Right hindlimb (tissue), 1 donor: ENCODE results near the gene SELENON.

ENCODE experiments used
- DNase-seq: peaks from one replicate; pipeline ENCODE4 v3.0.0-alpha.2; 2018

Gene SELENON, protein sequence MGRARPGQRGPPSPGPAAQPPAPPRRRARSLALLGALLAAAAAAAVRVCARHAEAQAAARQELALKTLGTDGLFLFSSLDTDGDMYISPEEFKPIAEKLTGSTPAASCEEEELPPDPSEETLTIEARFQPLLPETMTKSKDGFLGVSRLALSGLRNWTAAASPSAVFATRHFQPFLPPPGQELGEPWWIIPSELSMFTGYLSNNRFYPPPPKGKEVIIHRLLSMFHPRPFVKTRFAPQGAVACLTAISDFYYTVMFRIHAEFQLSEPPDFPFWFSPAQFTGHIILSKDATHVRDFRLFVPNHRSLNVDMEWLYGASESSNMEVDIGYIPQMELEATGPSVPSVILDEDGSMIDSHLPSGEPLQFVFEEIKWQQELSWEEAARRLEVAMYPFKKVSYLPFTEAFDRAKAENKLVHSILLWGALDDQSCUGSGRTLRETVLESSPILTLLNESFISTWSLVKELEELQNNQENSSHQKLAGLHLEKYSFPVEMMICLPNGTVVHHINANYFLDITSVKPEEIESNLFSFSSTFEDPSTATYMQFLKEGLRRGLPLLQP

DNA sequence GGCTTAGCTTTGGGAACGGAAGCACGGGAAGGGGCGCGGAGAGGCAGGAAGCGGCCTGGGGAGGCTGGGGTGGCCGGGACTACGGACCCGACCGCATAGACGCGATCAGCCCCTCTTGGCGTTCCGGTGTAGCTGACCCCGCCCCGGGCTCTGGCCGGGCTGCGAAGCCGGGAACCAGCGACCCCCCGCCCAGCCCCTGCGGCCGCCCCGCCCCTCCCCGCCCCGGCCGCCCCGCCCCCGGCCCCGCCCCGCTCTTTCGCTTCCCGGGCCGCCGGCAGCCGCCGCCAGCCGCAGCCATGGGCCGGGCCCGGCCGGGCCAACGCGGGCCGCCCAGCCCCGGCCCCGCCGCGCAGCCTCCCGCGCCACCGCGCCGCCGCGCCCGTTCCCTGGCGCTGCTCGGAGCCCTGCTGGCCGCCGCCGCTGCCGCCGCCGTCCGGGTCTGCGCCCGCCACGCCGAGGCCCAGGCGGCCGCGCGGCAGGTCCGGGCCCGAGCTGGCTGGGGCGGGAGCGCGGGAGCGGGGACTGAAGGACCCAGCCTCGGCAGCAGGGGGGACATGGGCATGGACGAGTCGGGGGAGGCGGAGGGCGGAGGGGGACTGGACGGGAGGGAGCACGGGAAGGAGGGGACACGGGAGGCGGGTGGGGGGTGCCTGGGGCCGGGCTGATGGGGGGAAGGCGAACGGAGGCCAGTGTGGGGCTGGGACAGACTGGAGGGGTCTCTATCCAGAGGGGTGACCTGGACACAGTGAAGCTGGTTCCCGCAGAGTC, at the start of gene SELENON:
SELENON (plus strand) TSS at position 259 of the 768 bp plus-strand sequence; CDS start at position 297, 38 bp downstream.
- peak; percentile 86 for DNase-seq

DNA sequence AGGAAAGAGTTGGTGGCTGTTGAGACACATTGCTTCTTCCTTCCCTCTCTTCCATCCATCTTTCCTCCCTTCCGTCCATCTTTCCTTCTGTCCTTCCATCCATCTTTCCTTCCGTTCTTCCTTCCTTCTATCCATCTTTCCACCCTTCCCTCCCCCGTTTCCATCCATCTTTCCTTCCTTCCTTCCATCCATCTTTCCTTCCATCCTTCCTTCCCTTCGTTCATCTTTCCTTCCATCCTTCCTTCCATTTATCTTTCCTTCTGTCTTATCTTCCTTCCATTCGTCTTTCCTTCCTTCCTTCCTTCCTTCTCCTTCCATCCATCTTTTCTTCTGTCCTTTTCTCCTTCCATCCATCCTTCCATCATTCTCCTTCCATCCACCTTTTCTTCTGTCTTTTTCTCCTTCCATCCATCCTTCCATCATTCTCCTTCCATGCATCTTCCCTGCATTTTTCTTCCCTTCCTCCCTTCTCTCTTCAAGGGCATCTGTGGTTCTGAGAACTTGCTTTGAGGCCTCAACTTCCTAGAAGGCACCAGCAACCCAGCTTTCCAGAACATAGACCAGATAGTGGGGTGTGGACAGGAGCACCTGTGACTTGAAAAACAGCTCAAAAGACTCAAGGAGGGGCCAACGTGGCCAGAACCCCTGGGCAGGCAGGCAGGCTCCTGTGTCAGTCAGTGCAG, 48.9 kb upstream of the SELENON start:
- no peak for DNase-seq

DNA sequence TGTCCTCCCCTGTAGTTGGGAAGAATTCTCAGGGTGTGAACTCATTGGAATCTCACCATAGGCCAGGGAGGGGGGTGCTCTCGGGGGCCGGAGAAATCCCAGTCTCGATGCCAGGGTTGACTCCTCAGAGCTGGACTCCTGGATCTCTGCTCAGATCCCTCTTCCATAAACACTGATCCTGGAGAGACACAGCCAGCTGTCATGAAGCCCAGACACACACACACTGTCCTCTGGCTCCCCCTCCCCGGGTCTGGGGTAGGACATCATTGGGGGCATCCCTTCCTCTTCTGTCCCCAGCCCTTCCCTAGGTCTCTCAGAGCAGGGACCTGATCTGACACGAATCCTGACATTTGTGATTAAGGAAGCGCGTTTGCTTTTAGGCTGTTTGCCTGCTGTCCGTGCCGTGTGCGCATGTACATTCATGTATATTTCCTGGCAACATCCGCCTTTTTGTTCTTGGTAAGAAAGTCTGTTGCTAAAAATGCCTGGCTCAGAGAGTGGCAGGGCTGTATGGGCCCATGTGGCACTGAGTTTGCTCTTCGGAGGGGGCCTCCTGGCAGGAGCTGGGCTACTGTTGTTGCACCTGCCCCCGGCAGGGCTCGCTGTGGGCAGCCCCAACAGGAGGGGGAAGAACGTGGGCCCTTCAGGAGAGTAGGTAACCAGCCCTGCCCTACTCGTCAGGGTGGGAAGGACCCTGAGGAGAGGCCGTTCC, 45.4 kb upstream of the SELENON start:
- DNase-seq = peak; percentile 71

DNA sequence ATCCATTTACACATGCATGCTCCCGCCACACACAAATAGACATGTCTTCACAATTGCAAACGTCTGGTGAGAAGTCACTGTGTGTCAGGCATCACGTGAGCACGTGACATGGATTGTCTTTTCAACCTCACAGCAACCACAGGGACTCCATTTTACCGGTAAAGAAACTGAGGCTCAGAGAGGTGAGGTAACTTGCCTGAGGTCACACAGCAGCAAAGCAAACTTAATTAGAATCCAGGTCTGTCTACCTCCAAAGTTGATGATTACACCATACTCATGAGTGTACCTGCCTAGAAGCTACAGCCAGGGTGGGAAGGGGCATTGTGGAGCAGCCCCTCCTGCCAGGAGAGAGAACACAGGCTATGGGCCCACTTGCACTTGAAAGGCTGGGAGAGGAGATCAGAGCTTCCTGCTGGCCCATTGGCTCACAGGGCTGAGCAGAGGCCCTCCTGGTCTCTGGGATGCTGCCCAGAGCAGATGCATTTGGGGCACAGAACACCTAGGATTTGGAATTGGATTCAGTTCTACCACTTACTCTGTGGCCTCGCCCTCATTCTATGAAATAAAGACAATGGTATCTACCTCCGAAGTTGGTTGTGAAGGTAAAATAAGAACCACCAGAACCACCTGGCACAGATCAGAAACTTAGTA, 44.4 kb upstream of the SELENON start:
- DNase-seq = no peak

DNA sequence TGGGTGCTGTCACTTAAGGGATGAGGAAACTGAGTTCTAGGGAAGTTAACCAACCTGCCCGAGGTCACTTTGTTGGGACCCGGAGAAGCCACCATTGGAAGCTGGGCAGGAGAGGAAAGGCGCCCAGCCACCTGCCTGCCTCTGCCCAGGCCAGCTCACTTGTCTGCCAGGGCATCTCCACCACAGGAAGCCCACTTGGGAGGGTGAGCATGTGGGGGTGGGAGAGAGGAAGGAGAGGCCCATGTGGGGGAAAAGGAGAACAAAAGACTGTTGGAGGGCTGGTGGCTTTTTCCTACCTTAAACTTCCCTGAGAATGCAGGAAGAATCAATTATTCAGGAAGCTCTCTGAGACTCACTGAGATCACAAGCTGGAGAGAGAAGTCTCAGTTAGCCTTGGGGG, 43.8 kb upstream of the SELENON start:
- DNase-seq = no peak

DNA sequence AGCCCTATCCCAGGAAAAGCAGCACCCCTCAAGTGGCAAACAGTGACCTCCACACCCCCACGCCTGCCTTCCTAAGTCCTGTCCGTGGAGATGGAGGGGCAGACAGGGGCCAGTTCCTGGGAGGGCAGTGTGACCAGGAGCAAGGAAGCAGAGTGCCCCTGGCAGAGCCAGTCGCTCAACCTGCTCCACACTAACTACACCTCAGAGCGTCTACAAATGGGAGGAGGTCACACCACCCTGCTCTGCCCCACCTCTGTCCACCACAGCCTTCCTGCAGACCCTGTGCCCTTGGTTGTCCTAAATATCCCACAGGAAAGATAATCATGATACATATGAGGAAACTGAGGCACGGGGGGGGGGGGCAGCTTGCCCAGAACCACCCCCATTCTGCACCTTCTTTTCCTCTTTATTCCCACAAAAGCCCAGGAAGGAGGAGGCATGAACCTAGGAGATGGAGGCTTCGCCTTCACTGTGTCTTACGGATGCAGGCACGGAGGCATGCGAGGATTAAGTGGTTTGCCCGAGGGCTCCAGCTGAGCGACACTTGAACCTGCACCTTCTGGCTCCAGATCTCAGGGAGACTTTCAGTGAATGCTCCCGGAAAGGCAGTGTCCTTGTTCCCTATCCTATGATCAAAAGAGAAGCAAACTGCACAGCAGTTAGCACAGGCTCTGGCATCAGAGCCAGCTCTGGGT, 42.7 kb upstream of the SELENON start:
- no peak for DNase-seq

DNA sequence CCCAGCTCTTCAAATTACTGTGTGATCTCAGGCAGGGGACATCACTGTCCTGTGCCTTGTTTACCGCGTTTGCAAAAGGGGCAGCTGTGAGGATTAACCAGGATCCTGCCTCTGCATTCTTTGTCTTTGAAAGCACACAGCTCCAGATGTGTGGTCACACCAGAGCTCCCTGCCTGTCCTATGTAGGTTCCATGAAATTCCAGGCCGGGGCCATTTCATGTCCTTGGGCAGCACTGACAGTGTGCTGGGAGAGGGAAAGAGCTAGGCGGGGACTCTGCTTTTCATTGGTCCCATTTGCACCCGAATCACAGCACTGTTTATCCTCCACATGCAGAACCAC, 42.2 kb upstream of the SELENON start:
- no peak for DNase-seq

DNA sequence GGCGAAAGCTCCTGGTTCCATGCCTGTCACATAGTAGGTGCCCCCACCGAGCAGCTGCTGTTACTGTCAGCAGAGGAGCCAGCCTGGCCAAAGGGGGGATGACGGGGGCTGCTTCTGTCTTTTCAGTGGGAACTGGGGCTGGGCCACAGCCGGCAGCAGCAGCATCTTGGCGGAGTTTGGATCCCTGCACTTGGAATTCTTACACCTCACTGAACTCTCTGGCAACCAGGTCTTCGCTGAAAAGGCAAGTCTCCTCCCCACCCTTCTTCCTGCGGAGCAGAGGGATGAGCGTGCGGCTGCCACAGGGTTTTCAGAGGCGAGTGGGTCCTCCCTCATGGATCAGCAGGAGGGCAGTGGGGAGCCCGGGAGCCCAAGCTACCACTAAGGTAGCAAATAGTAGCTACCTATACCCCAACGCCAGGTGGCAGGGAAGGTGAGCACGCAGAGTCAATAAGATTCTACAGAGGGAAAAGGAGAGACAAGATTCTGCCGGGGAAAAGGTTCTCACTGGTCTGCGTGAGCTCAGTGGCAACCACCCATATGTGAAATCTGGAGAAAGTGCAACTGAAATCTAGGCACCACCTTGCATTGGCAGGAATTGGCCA, 41.4 kb upstream of the SELENON start:
- no peak for DNase-seq

DNA sequence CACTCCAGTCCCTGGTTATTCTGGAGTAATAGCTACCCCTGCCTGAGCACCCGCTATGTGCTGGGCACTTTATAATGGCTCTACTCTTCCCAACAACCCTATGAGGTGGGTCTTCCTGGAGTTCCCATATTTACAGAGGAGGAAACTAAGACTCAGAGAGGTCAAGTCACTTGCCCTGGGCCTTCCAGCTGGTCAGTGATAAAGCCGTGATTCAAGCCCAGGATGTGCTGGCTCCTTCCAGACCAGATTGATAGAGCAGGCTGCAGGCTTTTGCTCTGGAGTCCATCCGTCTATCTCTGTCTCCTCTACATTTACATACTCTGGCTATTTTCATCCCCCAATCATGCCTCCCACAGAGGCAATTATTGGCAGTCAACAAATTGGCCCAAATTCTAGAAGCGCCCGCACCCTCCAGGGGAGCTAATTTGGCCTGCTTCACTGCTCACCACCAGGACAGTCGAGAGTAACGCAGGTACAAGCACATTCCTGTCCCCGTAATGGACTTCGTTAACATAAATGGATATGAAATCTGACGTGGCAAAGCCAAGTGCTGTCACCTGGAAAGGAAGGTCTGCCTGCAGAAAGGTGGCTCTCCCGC, 39.8 kb upstream of the SELENON start:
- no peak for DNase-seq

DNA sequence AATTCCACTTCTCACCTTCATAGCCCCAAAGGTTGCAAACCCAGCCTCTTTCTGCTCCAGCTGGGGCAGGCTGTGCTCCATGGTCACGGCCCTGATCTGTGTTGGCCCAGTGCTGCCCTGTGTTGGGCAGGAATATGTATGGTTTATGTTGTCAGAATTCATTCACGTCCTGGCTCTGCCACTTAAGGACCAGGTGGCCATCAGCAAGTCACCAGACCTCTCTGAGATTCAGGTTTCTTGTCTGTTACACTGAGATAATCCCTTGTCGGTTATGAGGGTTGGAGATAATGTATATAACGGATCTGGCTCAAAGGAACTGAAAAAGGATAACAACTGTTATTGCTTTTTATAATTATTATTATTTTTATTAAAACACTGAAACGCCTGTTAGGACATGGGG, 39.1 kb upstream of the SELENON start:
- no peak for DNase-seq

DNA sequence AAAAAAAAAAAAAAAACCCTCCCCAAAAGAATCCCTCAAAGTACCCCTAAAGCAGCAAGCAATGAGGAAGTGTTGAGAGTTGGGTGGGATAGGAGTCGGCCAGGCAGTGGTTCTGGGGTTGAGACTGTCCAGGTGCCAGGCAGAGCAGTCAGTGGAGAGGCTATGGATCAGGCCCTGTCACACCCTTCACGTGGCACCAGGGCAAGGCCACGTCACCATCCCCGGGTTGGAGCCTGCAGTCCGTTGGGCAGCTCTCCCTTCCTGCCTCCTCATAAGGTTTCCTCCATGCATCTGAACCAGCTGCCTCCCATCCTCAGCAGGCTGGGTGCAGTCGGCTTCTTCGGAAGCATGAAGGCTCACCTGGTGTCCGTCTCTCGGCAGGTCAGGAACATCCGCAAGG, 36.5 kb upstream of the SELENON start:
- DNase-seq = no peak

DNA sequence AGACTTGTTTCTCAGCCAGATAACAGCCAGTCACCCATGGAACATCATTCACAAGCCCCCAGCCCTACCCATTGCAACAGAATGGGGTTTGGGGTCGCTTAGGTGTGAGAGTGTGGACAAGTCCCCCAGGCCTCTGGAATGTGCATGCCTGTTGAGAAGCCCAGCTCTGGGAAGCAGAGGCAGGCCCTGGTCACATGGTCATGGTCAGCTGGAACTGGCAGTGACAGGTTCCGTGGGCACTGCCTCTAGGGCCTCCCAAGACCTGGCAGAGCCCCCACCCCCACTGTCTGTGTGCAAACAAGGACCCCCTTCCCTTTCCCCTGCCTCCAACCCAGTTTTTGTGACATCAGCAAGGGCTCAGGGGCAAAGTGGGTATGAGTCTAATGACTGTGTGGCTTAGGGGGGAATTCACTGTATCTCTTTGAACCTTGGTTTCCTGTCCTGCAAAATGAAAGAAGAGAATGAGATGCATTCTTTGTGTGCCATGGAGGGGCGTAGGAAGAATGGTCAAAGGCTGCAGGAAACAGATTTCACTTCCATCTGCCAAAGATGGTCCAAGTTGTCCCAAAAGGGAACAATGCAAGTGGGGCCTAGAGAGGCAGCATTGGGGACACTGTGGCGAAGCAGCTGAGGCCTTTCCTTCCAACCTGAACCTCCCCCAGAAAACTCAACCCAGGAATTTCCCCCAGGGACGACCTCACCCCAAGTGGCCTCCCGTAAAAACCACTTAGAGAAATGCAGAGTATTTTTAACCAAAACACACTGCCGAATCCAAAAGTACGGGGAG, 34.7 kb upstream of the SELENON start:
- no peak for DNase-seq

DNA sequence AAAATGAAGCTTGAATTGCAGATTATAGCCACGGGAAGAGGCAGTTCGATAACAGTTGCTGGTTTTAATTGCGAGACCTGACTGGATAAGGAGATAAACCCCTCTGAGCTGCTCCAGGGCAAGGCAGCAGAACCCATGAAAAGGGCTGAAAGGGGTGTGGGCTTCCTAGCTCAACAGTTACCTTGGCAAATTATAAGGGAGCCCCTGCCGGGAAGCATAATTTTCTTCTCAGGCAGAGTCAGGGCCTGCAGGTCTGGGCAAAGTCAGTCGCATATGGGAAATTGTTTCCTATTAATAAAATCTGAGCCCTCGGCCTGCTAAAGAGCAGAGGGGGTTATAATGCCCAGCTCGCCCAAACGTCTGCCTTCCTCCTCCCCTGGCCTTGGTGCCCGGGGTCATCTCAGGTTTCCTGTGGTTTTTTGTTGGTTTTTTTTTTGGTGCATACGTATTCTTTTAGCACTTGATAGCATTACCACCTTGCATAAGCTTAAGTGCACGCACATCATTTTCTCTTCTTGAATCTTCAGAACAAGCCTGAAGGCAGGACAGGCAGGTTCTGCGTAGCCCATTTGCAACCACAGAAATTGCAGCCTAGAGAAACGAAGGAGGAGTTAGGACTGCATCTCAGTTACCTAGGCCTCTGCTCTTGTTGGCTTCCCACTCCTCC, 33.9 kb upstream of the SELENON start:
- peak; percentile 41 for DNase-seq

DNA sequence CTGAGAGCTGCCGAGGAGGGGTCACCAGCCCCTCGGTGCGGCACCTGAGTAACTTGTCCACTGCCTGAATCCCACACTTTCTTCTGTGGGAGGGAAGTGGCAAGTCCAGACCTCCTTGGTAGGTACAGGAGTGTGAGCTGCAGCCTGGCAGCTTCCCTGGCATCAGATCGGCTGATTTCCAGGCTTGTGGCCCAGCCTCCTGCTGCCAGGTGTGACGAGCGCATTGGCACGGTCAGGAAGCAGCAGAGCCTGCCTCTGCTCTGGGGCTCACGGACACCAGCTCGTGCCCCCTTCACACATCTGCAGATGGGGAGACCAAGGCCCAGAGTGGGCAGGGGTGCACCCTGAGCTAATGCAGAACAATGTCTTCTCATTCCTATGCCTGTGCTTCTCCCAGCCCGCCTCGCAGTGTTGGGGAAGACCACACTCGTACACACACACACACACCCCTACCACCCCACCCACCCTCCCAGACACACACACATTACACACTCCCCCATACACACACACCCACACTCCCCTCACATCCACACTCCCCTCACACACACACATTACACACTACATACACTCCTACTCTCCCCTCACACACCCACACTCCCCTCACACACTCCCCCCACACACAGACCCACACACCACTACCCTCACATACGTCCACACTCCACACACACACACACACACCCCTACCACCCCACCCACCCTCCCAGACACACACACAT, 33.1 kb upstream of the SELENON start:
- no peak for DNase-seq

DNA sequence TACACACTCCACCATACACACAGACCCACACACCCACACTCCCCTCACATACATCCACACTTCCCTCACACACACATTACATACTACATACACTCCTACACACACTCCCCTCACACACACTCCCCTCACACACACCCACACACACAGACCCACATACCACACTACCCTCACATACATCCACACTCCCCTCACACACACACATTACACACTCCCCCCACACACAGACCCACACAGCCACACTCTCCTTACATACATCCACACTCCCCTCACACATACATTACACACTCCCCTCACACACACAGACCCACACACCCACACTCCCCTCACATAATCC, 32.6 kb upstream of the SELENON start:
- no peak for DNase-seq

DNA sequence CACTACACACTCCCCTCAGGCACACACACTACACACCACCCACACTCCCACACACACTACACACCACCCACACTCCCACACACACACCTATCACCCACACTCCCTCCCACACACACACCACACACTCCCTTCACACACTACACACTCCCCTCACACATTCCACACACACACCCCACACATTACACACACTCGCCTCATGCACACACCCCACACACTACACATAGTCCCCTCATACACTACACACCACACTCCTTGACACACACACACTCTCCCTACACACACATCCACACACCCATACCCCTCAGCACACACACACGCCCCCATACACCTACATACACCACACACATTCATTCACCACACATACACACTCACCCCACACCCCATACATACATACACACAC, 31.0 kb upstream of the SELENON start:
- no peak for DNase-seq

DNA sequence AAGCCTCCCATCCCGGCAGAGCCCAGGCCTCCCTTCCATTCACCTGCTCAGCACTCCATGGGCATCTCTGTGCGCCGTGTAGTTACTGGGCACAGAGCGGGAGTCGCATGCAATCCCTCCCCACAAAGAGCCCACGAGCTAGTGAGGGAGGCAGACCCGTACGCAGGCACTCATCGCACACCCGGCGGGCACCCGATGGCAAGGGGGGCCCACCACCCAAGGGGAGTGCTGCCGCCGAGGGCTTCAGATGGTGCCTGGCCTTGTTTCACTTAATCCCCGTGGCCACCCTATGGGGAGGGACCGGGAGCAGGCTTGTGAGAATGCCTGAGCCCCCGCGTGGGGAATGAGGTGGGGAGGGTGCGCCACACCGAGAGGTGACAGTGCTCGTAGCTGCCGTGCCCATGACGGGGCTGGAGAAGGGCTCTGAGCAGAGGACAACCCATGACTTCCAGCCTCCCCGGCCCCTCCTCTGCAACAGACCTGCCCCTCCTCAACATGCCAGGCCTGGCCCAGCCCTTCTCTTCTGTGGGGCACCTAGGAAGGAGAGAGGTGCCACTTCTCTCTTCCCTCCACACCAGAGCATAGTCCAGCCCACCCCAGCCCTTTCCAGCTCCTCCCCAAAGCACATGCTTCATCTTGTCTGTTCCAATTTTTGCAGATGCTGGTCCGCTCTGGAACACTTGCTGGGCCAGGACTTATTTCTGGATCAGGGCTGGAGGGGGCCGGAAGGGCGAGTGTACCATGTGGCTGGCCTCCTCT, 30.2 kb upstream of the SELENON start:
- DNase-seq = no peak
